Breast epithelium (tissue), 4 donors: Measurements from ENCODE around the gene PRIM1. TPM values are rescaled to one million over a fixed set of nuclear protein-coding genes. Genes with fewer than 3 reads are reported as not detected.
A peak's percentile ranks its signal among the peaks of the same experiment; 100 is the strongest.
"Not testable (repeated sequence)": the region's sequence is repeated elsewhere in the genome, so short reads cannot be mapped to it uniquely, and the experiment has no call there.

Source experiments
- DNase-seq, 2 donors: peaks; one replicate each; pipeline ENCODE4 v3.0.0-alpha.2; 2019; ENCODE audit warnings: low spot score in 2 of 2
- H3K27ac ChIP-seq, 2 donors: fragments of 200-600 bp; sonication (generic) in 1 of 2; one replicate each; pipeline ENCODE4 v1.5.1; 2016 to 2019; ENCODE audit warnings: mild to moderate bottlenecking in 1 of 2
- H3K27me3 ChIP-seq, 2 donors: fragments of 200-600 bp; sonication (generic) in 1 of 2; one replicate each; pipeline versions ENCODE4 v1.5.1 to v1.6.0; 2017 to 2019; ENCODE audit warnings: control low read depth in 1 of 2, mild to moderate bottlenecking in 1 of 2
- H3K36me3 ChIP-seq: fragments of 200-600 bp; one replicate; pipeline ENCODE4 v1.5.1; 2019
- H3K4me1 ChIP-seq, 2 donors: fragments of 200-600 bp; sonication (generic); one replicate each; pipeline ENCODE4 v1.5.1; 2016 to 2019; ENCODE audit warnings: control low read depth in 1 of 2
- H3K4me3 ChIP-seq, 3 donors: fragments of 200-600 bp; sonication (generic); 1 replicate in 2 of 3; 2 replicates in 1 of 3; pipeline ENCODE4 v1.5.1; 2016 to 2019; ENCODE audit warnings: mild to moderate bottlenecking in 3 of 3, moderate library complexity in 2 of 3
- H3K9me3 ChIP-seq, 2 donors: fragments of 200-600 bp; sonication (generic) in 1 of 2; one replicate each; pipeline ENCODE4 v1.5.1; 2016 to 2019; ENCODE audit warnings: control low read depth in 1 of 2
- CTCF ChIP-seq, 3 donors: fragments of 450-650 bp; IDR thresholded peaks; one replicate each; pipeline ENCODE4 v1.5.1; 2016 to 2017; ENCODE audit warnings: antibody characterized with exemption in 3 of 3, mild to moderate bottlenecking in 3 of 3, moderate library complexity in 3 of 3
- POLR2A ChIP-seq: fragments of 450-650 bp; IDR thresholded peaks from one replicate; pipeline ENCODE4 v1.6.1; 2016; ENCODE audit warnings: antibody characterized with exemption, mild to moderate bottlenecking, moderate library complexity
- POLR2AphosphoS5 ChIP-seq, 3 donors: sonication (generic); formaldehyde crosslinking; IDR thresholded peaks; one replicate each; pipeline ENCODE4 v1.6.1; 2017; ENCODE audit warnings: antibody characterized with exemption in 3 of 3
- intact Hi-C: fragments of 100-400 bp; cut with DNase I; formaldehyde crosslinking; loops from one replicate; pipeline ENCODE4 v1.15.1; 2023; ENCODE audit warnings: low total_unique reads
- total RNA-seq, 3 donors: library from RNA; depleted of rRNA; stranded (reverse); fragments of >200 nt; gene quantifications; one replicate each; pipeline ENCODE4 v1.1.0, GENCODE V29; 2016

PRIM1 gene
- 10 to 100 TPM in 1 of 3 donors, 1 to 10 TPM in 2; 7.9 to 13.0 (median 8.3) TPM for total RNA-seq

- Histone ChIP-seq H3K36me3 (no peaks in the 10 kb centered on the region), H3K4me1 (no peaks in the 10 kb centered on the region), H3K4me3 (peak within 1 kb of the TSS; percentile 71 to 89 (median 74)), H3K9me3 (no peaks in the 10 kb centered on the region), H3K27ac (peak within 1 kb of the TSS; percentile 73 to 80), H3K27me3 (no peaks in the 10 kb centered on the region)
- intact Hi-C loops, result loop anchor here (10.0 kb wide), 1 partner anchor 243 kb away; a partner anchor contains a TSS
- peak; percentile 62 to 77 for DNase-seq
- peak in 1 of 3 donors; percentile 24 for TF ChIP-seq CTCF (IDR thresholded peaks at IDR 0.05)
- peak; percentile 32 for TF ChIP-seq POLR2A
- peak; percentile 14 to 73 (median 69) for TF ChIP-seq POLR2AphosphoS5 (IDR thresholded peaks at IDR 0.05)
Observed at GRCh38 chr12:56751712-56752598, at the start of gene PRIM1. Gene PRIM1, minus strand, starts transcription at chr12:56752323. Its CDS starts 25 bp downstream, at chr12:56752298.

- Histone ChIP-seq H3K36me3 (no peaks in the 10 kb centered on the region), H3K4me3 (no peak overlapping the region), H3K9me3 (peaks cover 0 to 4% of the 10 kb centered on the region in 2 donors), H3K27me3 (no peaks in the 10 kb centered on the region), H3K27ac (no peak overlapping the region), H3K4me1 (no peaks in the 10 kb centered on the region)
- intact Hi-C loops, result no loop called here
- TF ChIP-seq POLR2A, result no peak
- DNase-seq, result no peak
Observed at GRCh38 chr12:56800221-56800620, 48.1 kb upstream of the PRIM1 start.

- H3K9me3 ChIP-seq, DNase-seq, H3K4me1 ChIP-seq, H3K27me3 ChIP-seq, H3K36me3 ChIP-seq, H3K4me3 ChIP-seq, H3K27ac ChIP-seq, intact Hi-C loops: not testable (repeated sequence)
Observed at GRCh38 chr12:56799345-56799744, 47.2 kb upstream of the PRIM1 start.

GRCh38 chr12:56795791-56796190 is 43.7 kb upstream of the PRIM1 start:
- intact Hi-C loops, DNase-seq, H3K27ac ChIP-seq, H3K36me3 ChIP-seq, H3K27me3 ChIP-seq, H3K4me1 ChIP-seq, H3K4me3 ChIP-seq, H3K9me3 ChIP-seq: not testable (repeated sequence)

GRCh38 chr12:56795046-56795562 is 43.0 kb upstream of the PRIM1 start:
- DNase-seq, intact Hi-C loops, H3K9me3 ChIP-seq: not testable (repeated sequence)

GRCh38 chr12:56793124-56793523 is 41.0 kb upstream of the PRIM1 start:
- H3K9me3 ChIP-seq, DNase-seq, H3K4me3 ChIP-seq, intact Hi-C loops, H3K27ac ChIP-seq, H3K36me3 ChIP-seq, H3K27me3 ChIP-seq, H3K4me1 ChIP-seq: not testable (repeated sequence)

More at GRCh38 chr12:56795046-56795562, 43.0 kb upstream of the PRIM1 start:
- not testable (repeated sequence) for H3K4me3 ChIP-seq, H3K4me1 ChIP-seq, H3K27ac ChIP-seq, H3K27me3 ChIP-seq, H3K36me3 ChIP-seq

- Histone ChIP-seq H3K9me3 (no peaks in the 10 kb centered on the region), H3K4me1 (no peaks in the 10 kb centered on the region), H3K4me3 (no peak overlapping the region), H3K27ac (no peak overlapping the region), H3K36me3 (no peaks in the 10 kb centered on the region), H3K27me3 (no peaks in the 10 kb centered on the region)
- no peak for TF ChIP-seq CTCF (IDR thresholded peaks at IDR 0.05)
- TF ChIP-seq POLR2AphosphoS5 (IDR thresholded peaks at IDR 0.05), result no peak
- no peak for TF ChIP-seq POLR2A
- no peak for DNase-seq
- intact Hi-C loops, result no loop called here
Observed at GRCh38 chr12:56792678-56793077, 40.6 kb upstream of the PRIM1 start.

- H3K27me3 ChIP-seq, H3K9me3 ChIP-seq, H3K36me3 ChIP-seq, H3K4me3 ChIP-seq, H3K27ac ChIP-seq, H3K4me1 ChIP-seq, DNase-seq, intact Hi-C loops: not testable (repeated sequence)
Observed at GRCh38 chr12:56789429-56789828, 37.3 kb upstream of the PRIM1 start.
